Activated CD8-positive, alpha-beta memory T cell treated with anti-CD3 and anti-CD28 coated beads, Interleukin-2, amount 50 U/mL, for 4 hours (primary cell): ENCODE data around the gene ASPM.
"Not testable (repeated sequence)": the region's sequence is repeated elsewhere in the genome, so short reads cannot be mapped to it uniquely, and the experiment has no call there.

Experiments used
- DNase-seq: peaks from one replicate; pipeline ENCODE4 v3.0.0-alpha.2; 2020

ASPM gene

GRCh38 chr1:197080323-197080722 lies 66.1 kb downstream of the ASPM start:
- no peak for DNase-seq

GRCh38 chr1:197076585-197076984 lies 69.9 kb downstream of the ASPM start:
- DNase-seq: no peak

DNA sequence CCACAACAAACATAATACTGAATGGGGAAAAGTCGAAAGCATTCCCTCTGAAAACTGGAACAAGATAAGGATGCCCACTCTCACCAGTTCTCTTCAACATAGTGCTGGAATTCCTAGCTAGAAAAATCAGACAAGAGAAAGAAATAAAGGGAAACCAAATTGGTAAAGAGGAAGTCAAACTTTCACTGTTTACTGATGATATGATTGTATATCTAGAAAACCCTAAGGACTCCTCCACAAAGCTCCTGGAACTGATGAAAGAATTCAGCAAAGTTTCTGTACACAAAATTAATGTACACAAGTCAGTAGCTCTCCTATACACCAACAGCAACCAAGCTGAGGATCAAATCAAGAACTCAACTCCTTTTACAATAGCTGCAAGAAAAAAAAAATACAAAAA lies 72.5 kb downstream of the ASPM start:
- DNase-seq: no peak

- DNase-seq: no peak
Measured at GRCh38 chr1:197067457-197067818, 79.0 kb downstream of the ASPM start.

DNA sequence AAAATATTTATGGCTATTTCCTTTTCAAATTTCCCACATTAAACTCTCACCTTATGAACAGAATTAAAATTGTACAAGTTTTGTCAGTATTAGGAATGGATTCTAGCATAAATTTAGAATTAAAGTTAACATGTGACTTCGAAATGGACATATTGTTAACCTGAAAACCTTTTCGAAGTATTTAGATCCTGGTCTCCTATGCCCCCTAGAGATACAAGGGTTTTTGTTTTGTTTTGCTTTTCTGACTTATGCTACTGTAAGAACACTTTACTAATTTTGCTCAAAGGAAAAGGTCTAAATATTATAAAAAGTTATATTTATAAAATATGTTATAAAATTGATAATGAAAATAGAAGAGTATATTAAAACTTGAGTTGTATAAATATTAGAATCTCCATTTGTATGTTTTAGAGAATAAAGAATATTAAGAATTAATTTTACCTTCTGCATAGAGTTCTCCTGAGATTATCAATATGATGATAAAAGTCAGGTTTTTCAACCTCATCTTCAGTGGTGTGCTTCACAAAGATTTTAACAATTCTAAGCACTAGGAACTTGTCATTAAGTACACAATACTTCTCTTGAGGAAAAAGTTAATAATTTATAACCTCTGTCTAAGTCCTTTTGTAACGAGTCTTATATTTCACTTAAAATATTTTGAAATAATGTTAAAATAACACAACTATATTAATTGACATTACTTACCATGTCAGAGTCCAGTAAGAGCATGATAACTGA lies 79.6 kb downstream of the ASPM start, which contains the start of gene F13B:
TSS of gene F13B (minus strand) at position 542 of the 738 bp plus-strand sequence. CDS start at position 505, 37 bp downstream.
- DNase-seq: no peak

- DNase-seq: no peak
Measured at GRCh38 chr1:197066277-197066676, 80.2 kb downstream of the ASPM start.

GRCh38 chr1:197065559-197065958 lies 80.9 kb downstream of the ASPM start:
- DNase-seq: no peak

DNA sequence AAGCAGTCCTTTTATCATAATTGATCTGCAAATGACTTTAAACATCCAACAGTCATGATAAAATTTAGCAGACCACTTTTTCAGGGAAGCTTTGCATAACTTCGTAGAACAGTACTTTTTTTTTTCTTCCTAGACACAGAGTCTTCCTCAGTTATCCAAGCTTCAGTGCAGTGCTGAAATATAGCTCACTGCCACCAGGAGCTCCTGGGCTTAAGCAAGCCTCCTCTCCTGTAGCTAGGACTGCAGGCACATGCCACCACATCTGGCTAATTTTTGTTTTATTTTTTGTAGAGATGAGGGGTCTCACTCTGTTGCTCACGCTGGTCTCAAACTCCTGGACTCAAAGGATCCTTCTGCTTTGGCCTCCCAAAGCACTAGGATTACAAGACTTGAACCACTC lies 83.3 kb downstream of the ASPM start:
- DNase-seq: no peak

DNA sequence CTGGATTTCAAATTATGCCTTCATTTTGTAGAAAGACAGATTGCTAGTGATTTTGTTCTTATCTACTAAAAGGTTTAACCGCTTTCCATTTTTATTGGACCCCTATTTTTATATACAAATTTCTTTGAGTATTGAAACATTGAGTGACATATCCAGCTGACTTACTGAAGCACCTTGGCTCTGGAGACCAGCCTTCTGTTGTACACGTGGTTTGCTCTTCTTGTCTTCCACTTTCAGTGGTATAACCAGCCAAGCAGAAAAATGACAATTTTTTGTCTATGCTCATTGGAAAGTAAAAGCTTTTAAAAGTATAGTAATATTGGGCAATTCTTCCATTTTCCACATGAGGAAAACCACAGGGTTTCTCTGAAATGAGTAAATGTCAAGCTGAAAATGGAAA lies 83.8 kb downstream of the ASPM start:
- no peak for DNase-seq

GRCh38 chr1:197049100-197049499 lies 97.4 kb downstream of the ASPM start:
- no peak for DNase-seq

GRCh38 chr1:197042676-197043341 lies 103.7 kb downstream of the ASPM start:
- no peak for DNase-seq

DNA sequence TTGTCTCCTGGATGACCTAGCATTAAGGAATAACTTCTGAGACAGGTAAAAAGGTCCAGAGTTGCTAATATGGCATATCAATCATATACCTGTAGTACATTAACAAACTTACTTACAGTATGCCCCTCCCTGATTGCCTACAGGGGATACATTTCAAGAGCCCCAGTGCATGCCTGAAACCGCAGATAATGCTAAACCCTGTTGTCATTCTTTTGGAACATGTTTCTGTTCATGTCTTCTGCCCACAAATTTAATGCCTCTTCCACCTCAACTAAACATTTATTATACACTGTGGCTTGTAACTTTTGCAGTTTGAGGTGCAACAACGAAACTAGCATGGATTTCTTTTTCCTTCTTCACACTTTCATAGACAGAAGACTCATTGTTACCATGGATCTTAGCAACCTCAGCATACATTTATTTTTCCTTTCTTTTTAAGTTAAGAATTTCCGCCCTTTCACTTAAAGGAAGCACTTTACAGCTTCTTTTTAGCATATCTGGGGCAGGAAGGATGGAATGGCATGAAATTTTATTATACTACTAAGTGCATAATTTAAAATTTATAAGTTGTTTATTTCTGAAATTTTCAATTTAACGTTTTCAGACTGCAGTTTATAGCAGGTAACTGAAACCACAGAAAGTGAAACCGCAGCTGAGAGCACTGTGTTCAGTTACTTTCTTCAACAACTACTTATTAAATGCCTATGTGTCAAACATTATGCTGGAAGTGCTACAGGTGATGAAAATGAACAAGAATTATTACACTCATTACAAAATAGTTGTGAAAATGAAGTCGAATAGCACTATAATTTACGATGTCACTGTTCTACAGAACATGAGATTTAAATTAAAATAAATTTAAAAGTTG lies 104.7 kb downstream of the ASPM start:
- no peak for DNase-seq

- DNase-seq: no peak
Measured at GRCh38 chr1:197036861-197037260, 109.6 kb downstream of the ASPM start.

- DNase-seq: not testable (repeated sequence)
Measured at GRCh38 chr1:197034631-197035339, 111.7 kb downstream of the ASPM start.
